B cell (primary cell): ENCODE data around the gene COL26A1.

ENCODE experiments used
- CTCF ChIP-seq: fragments of 200-600 bp; IDR thresholded peaks from one replicate; pipeline ENCODE4 v1.8.0; 2022; ENCODE audit warnings: antibody characterized with exemption, mild to moderate bottlenecking
- EZH2 ChIP-seq: IDR thresholded peaks from 2 replicates; pipeline ENCODE4 v1.6.1; 2012; ENCODE audit warnings: borderline replicate concordance, low read depth, mild to moderate bottlenecking, moderate library complexity, low read length; ENCODE audit not compliant: insufficient read depth, poor library complexity, severe bottlenecking

GRCh38 chr7:101594790-101595189 lies 232.1 kb downstream of the COL26A1 start:
- TF ChIP-seq CTCF = no peak
- TF ChIP-seq EZH2 = no peak
